HFF-Myc (cell line): Measurements from ENCODE around the gene MANSC4.

Experiments used
- DNase-seq: peaks from one replicate; pipeline ENCODE4 v3.0.0-alpha.2; 2011; ENCODE audit warnings: low read depth; ENCODE audit errors: extremely low read depth
- H3K4me3 ChIP-seq: replicated peaks from 2 replicates; pipeline ENCODE4 v1.5.1; 2011; ENCODE audit warnings: low read depth, mild to moderate bottlenecking, control low read depth, low read length
- TF ChIP-seq, protein P1 (sequence below): IDR thresholded peaks from 2 replicates; pipeline ENCODE4 v1.5.1; 2012; ENCODE audit warnings: mild to moderate bottlenecking, low read depth, low read length, control low read depth; ENCODE audit errors: missing control alignments

MANSC4 gene

DNA sequence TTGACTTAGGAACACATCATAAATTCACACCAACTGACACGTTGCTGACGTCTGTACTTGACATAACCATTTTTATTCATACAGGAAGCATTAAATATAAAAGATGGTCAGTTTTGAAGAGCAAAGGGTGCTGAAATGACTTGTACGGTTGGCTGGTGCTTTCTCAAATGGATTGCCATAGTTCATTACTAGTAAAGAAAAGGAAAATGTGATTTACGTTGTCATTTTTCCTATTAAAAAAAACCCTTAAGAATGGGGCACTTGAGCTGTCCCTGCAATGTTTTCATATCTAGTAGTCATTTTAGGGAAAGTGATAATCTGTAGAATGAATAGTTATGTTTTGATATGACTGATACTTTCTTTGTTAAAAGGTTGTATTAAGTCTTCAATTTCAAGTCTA is 22.5 kb upstream of the MANSC4 start:
- TF ChIP-seq, protein P1, sequence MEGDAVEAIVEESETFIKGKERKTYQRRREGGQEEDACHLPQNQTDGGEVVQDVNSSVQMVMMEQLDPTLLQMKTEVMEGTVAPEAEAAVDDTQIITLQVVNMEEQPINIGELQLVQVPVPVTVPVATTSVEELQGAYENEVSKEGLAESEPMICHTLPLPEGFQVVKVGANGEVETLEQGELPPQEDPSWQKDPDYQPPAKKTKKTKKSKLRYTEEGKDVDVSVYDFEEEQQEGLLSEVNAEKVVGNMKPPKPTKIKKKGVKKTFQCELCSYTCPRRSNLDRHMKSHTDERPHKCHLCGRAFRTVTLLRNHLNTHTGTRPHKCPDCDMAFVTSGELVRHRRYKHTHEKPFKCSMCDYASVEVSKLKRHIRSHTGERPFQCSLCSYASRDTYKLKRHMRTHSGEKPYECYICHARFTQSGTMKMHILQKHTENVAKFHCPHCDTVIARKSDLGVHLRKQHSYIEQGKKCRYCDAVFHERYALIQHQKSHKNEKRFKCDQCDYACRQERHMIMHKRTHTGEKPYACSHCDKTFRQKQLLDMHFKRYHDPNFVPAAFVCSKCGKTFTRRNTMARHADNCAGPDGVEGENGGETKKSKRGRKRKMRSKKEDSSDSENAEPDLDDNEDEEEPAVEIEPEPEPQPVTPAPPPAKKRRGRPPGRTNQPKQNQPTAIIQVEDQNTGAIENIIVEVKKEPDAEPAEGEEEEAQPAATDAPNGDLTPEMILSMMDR: no peak
- no peak for DNase-seq
- H3K4me3 ChIP-seq: no peak overlapping the region

DNA sequence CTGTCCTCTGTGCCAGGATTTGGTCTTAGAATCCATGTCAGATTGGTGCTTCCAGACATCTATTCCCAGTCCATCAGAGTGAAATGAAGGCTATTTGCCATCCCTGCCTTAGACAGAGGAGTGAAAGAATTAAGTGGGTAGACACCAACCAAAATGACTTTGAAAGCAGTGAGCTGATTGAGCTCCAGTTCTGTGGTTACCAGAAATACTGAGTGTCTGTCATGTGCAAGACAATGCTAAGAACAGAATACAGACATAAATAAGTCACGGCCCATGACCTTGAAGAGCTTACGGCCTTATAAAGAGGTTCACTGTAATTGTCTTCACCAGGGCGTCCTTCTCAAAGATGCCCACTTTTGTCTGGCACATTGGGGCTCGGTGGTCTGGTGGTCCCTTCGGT is 21.6 kb upstream of the MANSC4 start:
- H3K4me3 ChIP-seq: no peak overlapping the region
- no peak for DNase-seq
- TF ChIP-seq, protein P1: no peak

DNA sequence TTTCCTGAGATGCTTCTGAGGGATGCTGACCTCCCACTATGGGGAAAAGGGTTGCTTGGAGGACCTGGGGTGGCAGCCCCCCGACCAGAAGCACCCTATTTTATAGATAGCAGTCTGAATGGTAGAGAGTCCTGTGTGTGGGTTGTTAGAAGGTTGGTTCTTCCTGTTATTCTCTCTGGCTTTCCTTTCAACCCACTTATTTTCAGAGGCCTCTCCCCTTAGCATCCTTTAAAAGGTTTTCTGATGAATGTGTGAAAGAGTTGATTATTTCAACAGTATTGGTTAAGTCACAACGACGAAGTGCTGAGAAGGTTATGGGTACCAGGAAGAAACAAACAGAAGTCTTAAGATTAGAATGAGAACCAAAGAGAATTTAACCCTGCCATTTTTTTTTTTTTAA is 20.8 kb upstream of the MANSC4 start:
- TF ChIP-seq, protein P1: no peak
- H3K4me3 ChIP-seq: no peak overlapping the region
- no peak for DNase-seq

DNA sequence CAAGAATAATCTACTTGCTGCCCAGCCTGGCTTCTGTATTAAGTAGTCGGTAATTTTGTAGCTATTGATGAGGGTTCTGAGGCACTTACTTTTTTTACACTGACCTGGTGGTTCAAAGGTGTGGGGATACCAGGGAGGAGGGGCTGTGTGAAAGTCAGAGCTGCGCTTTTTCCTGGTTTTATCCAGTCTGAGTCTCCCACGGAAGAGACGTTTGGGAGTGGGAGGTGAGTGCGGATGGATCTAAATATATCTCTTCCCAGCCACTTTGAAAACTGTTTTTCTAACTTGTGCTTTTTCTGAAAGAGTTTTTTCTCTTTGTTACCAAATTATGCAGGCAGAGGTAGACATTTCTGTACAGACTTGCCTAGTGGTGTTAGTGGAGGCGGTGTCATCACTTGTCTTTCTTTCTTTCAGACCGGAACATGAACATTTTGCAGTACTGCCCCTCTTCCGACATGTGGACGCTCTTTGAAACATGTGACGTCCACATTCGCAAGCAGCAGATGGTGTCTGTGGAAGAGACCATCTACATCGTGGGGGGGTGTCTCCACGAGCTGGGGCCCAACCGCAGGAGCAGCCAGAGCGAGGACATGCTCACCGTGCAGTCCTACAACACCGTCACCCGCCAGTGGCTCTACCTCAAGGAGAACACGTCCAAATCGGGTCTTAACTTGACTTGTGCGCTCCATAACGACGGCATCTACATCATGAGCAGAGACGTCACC is 17.4 kb upstream of the MANSC4 start:
- no peak overlapping the region for H3K4me3 ChIP-seq
- DNase-seq: no peak
- TF ChIP-seq, protein P1: no peak

DNA sequence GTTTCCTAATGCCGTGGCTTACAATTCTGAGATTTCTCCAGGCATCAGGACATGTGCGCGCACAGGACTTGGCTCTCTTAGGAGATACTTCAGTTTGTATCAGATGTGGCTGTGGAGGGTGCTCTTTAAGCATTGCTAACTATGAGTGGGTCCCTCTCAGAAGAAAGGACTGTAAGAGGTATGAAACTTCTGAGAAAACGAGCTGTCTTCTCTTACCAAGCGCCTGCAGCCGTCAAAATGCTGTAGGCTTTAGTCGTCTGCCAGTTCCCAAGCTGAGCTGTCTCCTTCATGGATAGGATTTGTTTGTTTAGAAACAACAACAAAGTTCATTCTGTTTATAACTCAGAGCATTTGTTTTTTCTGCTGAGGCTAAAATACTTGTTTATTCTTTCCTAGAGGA is 16.1 kb upstream of the MANSC4 start:
- H3K4me3 ChIP-seq: no peak overlapping the region
- TF ChIP-seq, protein P1: no peak
- DNase-seq: no peak

DNA sequence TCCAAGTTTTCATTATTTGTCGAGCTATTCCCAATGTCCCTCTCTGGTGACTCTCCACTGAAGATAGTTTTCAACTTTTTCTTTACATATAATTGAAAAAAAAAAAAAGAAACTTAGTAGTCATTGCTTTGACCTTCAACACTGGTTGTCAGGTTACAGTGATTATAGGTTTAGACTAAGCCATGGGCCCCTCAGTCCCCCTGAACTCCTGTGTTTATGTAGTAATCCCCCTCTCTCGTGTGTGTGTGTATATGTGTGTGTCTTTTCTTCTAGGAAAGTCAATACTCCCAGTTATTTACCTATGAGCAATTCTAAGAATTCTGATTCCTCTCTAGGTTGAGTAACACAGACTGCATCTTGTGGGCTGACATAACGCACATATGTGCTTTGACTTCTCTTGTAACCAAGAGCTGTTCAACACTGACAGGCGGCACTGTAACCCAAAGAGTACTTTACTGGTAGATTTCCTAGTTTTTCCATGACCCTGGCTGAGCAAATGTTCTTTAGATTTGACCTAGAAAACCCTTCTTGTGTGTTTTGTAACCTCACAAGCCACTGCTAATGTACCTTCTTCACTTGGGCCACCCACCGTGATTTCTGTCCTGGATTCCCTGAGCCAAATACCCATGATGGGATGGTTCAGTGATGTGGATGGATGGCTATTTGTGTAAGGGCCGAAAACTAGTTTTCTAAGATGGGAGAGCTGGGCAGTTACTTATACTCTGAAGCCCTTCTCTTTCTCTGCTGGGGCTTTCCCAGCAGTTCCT is 15.0 kb upstream of the MANSC4 start:
- no peak for DNase-seq
- H3K4me3 ChIP-seq: no peak overlapping the region
- TF ChIP-seq, protein P1: no peak
